GM18951 (cell line): Measurements from ENCODE around the gene ABHD17C.

Source experiments
- POLR2A ChIP-seq: IDR thresholded peaks from 4 replicates; pipeline ENCODE4 v1.6.1; 2011; ENCODE audit warnings: mild to moderate bottlenecking; ENCODE audit not compliant: insufficient read length, insufficient read depth; ENCODE audit errors: extremely low read depth
- in situ Hi-C: fragments of 300-500 bp; cut with MboI; formaldehyde crosslinking; loops from one replicate; pipeline ENCODE4 v1.12.0; 2022; ENCODE audit warnings: low sequenced_read_pairs, mixed read lengths, inconsistent platforms; ENCODE audit not compliant: unreplicated experiment

ABHD17C gene

GRCh38 chr15:80673561-80674244 lies 21.4 kb upstream of the ABHD17C start:
- in situ Hi-C loops = no loop called here
- TF ChIP-seq POLR2A = no peak

- in situ Hi-C loops = no loop called here
Measured at GRCh38 chr15:80674245-80674614, 20.9 kb upstream of the ABHD17C start.

GRCh38 chr15:80677041-80677440 lies 18.1 kb upstream of the ABHD17C start:
- in situ Hi-C loops = no loop called here
- TF ChIP-seq POLR2A = no peak

More at GRCh38 chr15:80674245-80674614, 20.9 kb upstream of the ABHD17C start:
- TF ChIP-seq POLR2A = no peak

GRCh38 chr15:80679167-80679803 lies 15.8 kb upstream of the ABHD17C start:
- in situ Hi-C loops = no loop called here
- TF ChIP-seq POLR2A = no peak

GRCh38 chr15:80679804-80680175 lies 15.3 kb upstream of the ABHD17C start:
- in situ Hi-C loops = no loop called here
- TF ChIP-seq POLR2A = no peak

- in situ Hi-C loops = no loop called here
- no peak for TF ChIP-seq POLR2A
Measured at GRCh38 chr15:80682201-80682600, 12.9 kb upstream of the ABHD17C start.

GRCh38 chr15:80684697-80685096 lies 10.4 kb upstream of the ABHD17C start:
- TF ChIP-seq POLR2A = no peak
- in situ Hi-C loops = no loop called here

- in situ Hi-C loops = no loop called here
- TF ChIP-seq POLR2A = no peak
Measured at GRCh38 chr15:80685628-80686027, 9.5 kb upstream of the ABHD17C start.

GRCh38 chr15:80689294-80689693 lies 5.8 kb upstream of the ABHD17C start:
- in situ Hi-C loops = no loop called here
- TF ChIP-seq POLR2A = no peak

GRCh38 chr15:80689716-80690115 lies 5.4 kb upstream of the ABHD17C start:
- no peak for TF ChIP-seq POLR2A
- in situ Hi-C loops = no loop called here

- no peak for TF ChIP-seq POLR2A
- in situ Hi-C loops = no loop called here
Measured at GRCh38 chr15:80691575-80691974, 3.5 kb upstream of the ABHD17C start.

GRCh38 chr15:80693682-80694610 lies 1.2 kb upstream of the ABHD17C start:
- in situ Hi-C loops = no loop called here

GRCh38 chr15:80694611-80695098 lies 455 bp upstream of the ABHD17C start:
- in situ Hi-C loops = no loop called here
- TF ChIP-seq POLR2A = no peak

More at GRCh38 chr15:80693682-80694610, 1.2 kb upstream of the ABHD17C start:
- no peak for TF ChIP-seq POLR2A
